KMS-11 (cell line): ENCODE measurements around the gene FAM219A.

Experiments used
- H2AFZ ChIP-seq: fragments of 200-600 bp; sonication (generic); 2 replicates; pipeline ENCODE4 v1.6.1; 2016; ENCODE audit warnings: antibody characterized with exemption, mixed run types, low read depth
- H3K27ac ChIP-seq: fragments of 200-600 bp; sonication (generic); 2 replicates; pipeline ENCODE4 v1.6.1; 2016; ENCODE audit warnings: mild to moderate bottlenecking, mixed run types
- H3K27me3 ChIP-seq: fragments of 200-600 bp; sonication (generic); 2 replicates; pipeline ENCODE4 v1.6.1; 2017; ENCODE audit warnings: mild to moderate bottlenecking, low read depth, mixed run types, moderate library complexity; ENCODE audit not compliant: insufficient read depth
- H3K36me3 ChIP-seq: fragments of 200-600 bp; sonication (generic); 2 replicates; pipeline ENCODE4 v1.6.1; 2017; ENCODE audit warnings: mild to moderate bottlenecking, mixed run types; ENCODE audit not compliant: insufficient read depth
- H3K4me1 ChIP-seq: fragments of 200-600 bp; sonication (generic); 2 replicates; pipeline ENCODE4 v1.6.1; 2016; ENCODE audit warnings: mild to moderate bottlenecking, low read depth, mixed run types; ENCODE audit not compliant: poor library complexity, severe bottlenecking
- H3K4me2 ChIP-seq: fragments of 200-600 bp; sonication (generic); 2 replicates; pipeline ENCODE4 v1.7.0; 2016; ENCODE audit warnings: mild to moderate bottlenecking, mixed run types
- H3K4me3 ChIP-seq: fragments of 200-600 bp; sonication (generic); IDR thresholded peaks from 2 replicates; pipeline ENCODE4 v1.6.1; 2017; ENCODE audit warnings: low read depth, low read length, mixed read lengths; ENCODE audit not compliant: insufficient read depth
- H3K79me2 ChIP-seq: fragments of 200-600 bp; sonication (generic); 2 replicates; pipeline ENCODE4 v1.6.1; 2016; ENCODE audit warnings: low read depth, mixed run types; ENCODE audit not compliant: insufficient read depth
- H3K9ac ChIP-seq: fragments of 200-600 bp; sonication (generic); 2 replicates; pipeline ENCODE4 v1.6.1; 2016; ENCODE audit warnings: mild to moderate bottlenecking, mixed run types
- H4K20me1 ChIP-seq: fragments of 200-600 bp; sonication (generic); 2 replicates; pipeline ENCODE4 v1.6.1; 2016; ENCODE audit warnings: mild to moderate bottlenecking, mixed run types; ENCODE audit not compliant: insufficient read depth
- TF ChIP-seq, protein P1 (sequence below): fragments of 200-600 bp; sonication (generic); conservative IDR thresholded peaks from 2 replicates; pipeline ENCODE4 v1.6.1; 2017; ENCODE audit warnings: low read depth, mild to moderate bottlenecking, antibody characterized with exemption, low read length, moderate library complexity, mixed read lengths

The FAM219A gene

DNA sequence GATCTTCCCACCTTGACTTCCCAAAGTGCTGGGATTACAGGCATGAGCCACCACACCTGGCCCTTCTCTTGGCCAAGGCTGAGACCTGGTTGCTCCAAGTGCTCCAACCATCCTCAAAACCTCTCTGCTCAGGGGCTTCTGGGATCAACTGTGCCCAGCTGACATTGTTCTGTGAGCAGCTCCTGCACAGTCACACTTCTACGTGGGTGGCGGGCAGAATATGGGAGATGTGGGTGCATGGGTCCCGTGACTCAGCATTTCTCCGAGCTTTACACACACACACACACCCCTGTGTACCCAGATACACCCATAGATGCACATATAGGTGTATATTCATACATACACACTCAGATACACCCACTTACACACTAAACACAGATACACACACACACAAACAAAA, 71.1 kb downstream of the FAM219A start:
- Histone ChIP-seq H2AFZ (no peak overlapping the region), H3K36me3 (no peaks in the 10 kb centered on the region), H3K27ac (no peak overlapping the region), H3K9ac (no peak overlapping the region), H4K20me1 (no peaks in the 10 kb centered on the region), H3K27me3 (no peaks in the 10 kb centered on the region), H3K4me2 (no peak overlapping the region), H3K4me1 (no peaks in the 10 kb centered on the region), H3K79me2 (no peaks in the 10 kb centered on the region), H3K4me3 (no peak overlapping the region)
- TF ChIP-seq, protein P1, sequence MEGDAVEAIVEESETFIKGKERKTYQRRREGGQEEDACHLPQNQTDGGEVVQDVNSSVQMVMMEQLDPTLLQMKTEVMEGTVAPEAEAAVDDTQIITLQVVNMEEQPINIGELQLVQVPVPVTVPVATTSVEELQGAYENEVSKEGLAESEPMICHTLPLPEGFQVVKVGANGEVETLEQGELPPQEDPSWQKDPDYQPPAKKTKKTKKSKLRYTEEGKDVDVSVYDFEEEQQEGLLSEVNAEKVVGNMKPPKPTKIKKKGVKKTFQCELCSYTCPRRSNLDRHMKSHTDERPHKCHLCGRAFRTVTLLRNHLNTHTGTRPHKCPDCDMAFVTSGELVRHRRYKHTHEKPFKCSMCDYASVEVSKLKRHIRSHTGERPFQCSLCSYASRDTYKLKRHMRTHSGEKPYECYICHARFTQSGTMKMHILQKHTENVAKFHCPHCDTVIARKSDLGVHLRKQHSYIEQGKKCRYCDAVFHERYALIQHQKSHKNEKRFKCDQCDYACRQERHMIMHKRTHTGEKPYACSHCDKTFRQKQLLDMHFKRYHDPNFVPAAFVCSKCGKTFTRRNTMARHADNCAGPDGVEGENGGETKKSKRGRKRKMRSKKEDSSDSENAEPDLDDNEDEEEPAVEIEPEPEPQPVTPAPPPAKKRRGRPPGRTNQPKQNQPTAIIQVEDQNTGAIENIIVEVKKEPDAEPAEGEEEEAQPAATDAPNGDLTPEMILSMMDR, result no peak

DNA sequence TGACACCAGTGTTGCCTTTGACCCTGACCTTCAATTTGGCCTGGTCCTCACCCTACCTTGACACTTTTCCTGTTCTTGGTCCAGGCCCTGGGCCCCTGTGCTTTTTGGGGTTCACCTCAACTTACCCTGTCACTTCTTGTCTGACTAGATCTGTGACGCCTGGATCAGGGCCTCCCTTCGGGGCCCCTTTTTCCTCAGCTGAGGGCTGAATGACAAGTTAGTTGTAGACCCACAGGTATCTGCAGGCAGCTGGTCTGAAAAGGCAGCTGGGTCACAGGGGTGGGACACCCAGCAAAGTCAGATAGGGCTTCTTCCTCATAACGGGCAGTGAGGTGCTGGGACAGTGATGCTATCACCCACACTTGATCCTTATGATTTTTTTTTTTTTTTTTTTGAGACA, 71.7 kb downstream of the FAM219A start:
- Histone ChIP-seq H3K27ac (no peak overlapping the region), H3K27me3 (no peaks in the 10 kb centered on the region), H3K9ac (no peak overlapping the region), H3K79me2 (no peaks in the 10 kb centered on the region), H3K4me2 (no peak overlapping the region), H3K4me3 (no peak overlapping the region), H3K4me1 (no peaks in the 10 kb centered on the region), H4K20me1 (no peaks in the 10 kb centered on the region), H3K36me3 (no peaks in the 10 kb centered on the region), H2AFZ (no peak overlapping the region)
- TF ChIP-seq, protein P1, result no peak

DNA sequence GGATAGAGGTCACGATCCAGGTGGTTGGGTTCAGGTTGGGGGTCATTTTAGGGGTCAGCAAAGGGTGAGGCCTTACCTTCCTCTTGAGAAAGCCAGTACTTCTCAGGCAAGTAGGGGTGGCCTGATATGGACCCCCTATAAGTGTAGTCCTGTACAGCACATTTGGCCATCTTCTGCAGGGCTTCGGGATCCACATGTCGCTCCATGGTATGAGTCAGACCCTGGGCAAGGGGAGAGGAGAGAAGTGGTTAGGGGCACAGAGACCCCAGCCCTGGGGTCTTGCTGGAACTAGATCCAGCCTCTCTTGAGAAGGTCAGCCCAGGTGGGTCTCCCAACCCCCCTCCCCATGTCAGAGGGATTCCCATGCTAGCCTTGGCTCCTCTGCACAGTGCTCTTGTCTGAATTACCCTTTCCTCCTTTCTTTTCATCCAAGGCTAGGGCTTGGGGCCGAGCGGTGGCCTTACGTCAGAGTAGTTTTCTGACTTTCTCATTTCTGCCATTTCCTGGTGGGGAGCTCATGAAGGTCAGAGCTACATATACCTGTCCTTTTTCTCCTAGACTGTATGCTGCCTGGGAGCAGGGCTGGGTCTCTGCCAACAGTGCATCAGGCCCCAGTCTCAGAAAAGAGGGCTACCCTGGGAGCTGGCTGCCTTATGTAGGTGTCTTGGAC, 72.7 kb downstream of the FAM219A start:
- H3K27me3 ChIP-seq, result no peaks in the 10 kb centered on the region
- peaks cover 3% of the 10 kb centered on the region for H3K4me1 ChIP-seq
- H3K27ac ChIP-seq, result no peak overlapping the region
- H3K4me2 ChIP-seq, result no peak overlapping the region
- H3K4me3 ChIP-seq, result no peak overlapping the region
- H3K9ac ChIP-seq, result no peak overlapping the region
- no peaks in the 10 kb centered on the region for H3K36me3 ChIP-seq
- TF ChIP-seq, protein P1, result no peak
- no peak overlapping the region for H2AFZ ChIP-seq
- no peaks in the 10 kb centered on the region for H3K79me2 ChIP-seq
- no peaks in the 10 kb centered on the region for H4K20me1 ChIP-seq

DNA sequence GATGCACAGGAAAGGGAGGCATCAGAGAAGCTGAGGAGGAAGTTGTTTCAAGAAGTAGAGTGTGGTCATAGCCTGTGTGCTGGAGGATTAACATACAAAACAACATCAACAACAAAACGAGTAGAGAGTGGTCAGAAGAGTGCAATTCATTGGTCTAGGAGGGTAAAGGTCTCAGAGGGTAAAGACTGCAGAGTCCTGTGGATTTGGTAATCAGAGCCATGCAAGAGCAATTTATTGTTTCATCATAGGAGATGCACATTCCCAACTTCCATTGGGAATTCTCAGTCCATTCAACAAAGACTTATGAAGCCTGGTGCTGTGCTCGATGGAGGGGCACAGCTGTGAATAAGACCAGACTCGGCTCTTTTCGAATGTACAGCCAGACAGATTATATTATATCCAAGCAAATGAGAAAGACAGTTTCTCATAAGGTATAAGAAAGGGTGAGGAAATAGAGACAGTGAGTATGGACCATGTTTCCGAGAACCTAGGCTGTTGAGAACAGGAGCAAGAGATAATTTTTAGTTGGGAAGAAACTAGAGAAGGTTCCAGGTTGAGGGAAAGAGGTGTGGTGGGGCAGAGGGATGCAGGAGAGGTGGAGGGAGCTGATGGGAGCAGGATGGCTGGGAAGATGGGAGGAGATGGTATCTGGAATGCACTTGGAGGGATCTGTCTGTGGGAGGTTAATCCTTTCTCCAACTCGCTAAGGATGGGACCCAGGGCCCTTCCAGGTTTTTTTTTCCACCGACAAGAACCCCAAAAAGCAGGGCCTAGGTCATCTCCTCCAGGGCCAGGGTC, 73.8 kb downstream of the FAM219A start:
- no peak overlapping the region for H2AFZ ChIP-seq
- H3K9ac ChIP-seq, result no peak overlapping the region
- peaks cover 12% of the 10 kb centered on the region for H3K4me1 ChIP-seq
- no peak overlapping the region for H3K27ac ChIP-seq
- H3K27me3 ChIP-seq, result no peaks in the 10 kb centered on the region
- no peaks in the 10 kb centered on the region for H3K79me2 ChIP-seq
- H4K20me1 ChIP-seq, result no peaks in the 10 kb centered on the region
- TF ChIP-seq, protein P1, result no peak
- H3K4me3 ChIP-seq, result no peak overlapping the region
- H3K4me2 ChIP-seq, result no peak overlapping the region
- no peaks in the 10 kb centered on the region for H3K36me3 ChIP-seq
